HG03095 (cell line): ENCODE results near the gene CLDN7.

ENCODE experiments used
- ATAC-seq: cut with Tn5 transposase; IDR thresholded peaks from one replicate; pipeline ENCODE4 v1.9.1; 2021; ENCODE audit warnings: moderate library complexity; ENCODE audit not compliant: unreplicated experiment

Gene CLDN7

GRCh38 chr17:7221278-7222092 is 40.8 kb downstream of the CLDN7 start:
- ATAC-seq = no peak

DNA sequence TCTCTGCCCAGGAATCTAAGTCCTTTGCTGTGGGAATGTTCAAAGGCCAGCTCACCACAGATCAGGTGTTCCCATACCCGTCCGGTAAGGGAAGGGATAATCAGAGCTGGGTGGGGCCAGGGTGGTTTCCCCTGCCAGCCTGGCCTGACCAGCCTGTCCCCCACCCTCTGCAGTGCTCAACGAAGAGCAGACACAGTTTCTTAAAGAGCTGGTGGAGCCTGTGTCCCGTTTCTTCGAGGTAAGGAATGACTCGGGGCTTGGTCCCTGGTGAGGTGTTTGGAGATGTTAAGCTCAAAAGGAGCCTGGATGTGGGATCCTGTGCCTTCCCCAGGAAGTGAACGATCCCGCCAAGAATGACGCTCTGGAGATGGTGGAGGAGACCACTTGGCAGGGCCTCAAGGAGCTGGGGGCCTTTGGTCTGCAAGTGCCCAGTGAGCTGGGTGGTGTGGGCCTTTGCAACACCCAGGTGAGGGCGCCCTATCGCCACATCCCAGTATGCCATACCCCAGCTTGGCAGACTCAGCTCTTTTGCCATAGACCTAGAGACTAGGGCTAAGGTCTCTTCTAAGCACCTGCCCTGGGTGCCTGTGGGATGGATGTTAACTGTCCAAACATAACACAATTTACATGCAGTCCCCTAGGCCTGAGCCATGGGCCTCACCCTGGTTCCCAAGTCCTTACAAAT is 41.5 kb downstream of the CLDN7 start:
- no peak for ATAC-seq

- peak; percentile 51 for ATAC-seq
Observed at GRCh38 chr17:7219812-7220592, 42.3 kb downstream of the CLDN7 start, which contains the start of the genes ACADVL and DLG4. Gene ACADVL, plus strand, starts transcription at chr17:7219938. Its CDS starts 47 bp downstream, at chr17:7219985. Gene DLG4, minus strand, starts transcription at chr17:7219836.

DNA sequence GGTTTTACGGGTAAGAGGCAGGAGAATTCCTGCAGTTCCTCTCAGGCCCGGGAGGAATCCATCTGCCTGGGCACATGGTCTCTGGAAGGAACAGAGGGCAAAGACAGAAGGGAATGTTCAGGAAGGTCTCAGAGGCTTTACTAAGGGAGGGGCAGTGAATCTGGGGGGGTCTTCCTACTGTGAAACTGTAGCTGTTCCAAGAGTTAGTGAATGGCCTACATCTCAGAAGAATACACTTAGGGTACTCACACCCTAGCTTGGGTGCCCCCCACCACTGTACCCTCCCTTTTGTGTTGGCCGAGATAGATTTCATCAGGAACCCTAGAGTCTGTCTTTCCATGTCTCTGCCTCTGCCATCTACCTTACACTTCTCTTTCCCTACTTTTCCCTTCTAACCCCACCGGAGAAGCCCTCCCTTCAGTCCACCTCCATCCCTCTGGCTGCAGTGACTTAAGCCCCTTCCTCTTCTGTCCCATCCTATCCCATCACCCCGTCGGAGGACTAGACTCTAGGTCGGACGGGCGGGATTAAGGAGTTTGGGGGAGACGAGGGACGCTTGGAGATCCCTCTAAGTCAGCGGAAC is 43.0 kb downstream of the CLDN7 start:
- no peak for ATAC-seq

DNA sequence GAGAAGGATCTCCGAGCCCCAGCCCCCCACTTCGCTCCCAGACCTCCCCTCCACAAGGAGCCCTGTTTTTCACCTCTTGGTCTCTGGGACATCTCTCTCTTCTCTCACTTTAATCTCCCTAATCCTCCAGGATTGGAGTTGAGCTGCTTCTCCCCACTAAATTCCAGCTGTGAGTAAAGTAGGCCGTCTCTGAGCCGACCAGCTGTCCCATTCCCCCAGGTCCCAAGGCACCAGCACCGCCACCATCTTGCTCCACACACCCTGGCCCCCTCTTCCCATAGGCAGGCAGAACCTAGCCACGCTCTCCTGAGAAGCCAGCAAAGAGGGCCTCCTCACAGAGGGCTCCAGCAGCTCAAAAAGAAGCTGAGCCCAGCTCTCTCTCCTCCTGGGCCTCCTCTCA is 43.5 kb downstream of the CLDN7 start:
- ATAC-seq = no peak

DNA sequence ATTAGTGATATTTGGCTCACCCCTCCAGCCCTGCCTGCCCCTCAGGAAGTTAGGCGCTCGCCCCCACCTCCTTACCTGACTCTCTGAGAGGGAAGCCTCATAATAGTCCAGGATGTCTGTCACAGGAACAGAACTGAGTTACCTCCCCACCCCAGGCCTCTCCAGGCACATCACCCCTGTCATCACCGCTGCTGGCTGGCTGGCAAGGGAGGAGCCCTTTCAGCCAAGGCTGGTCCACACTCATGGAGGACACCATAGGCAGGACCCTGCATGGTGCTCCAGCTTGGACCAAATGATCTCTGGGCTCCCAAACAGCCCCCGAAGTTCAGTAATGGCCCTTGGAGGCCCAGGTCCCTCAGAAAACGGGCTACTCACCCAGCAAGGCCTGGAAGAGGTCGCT is 44.1 kb downstream of the CLDN7 start:
- ATAC-seq = no peak

DNA sequence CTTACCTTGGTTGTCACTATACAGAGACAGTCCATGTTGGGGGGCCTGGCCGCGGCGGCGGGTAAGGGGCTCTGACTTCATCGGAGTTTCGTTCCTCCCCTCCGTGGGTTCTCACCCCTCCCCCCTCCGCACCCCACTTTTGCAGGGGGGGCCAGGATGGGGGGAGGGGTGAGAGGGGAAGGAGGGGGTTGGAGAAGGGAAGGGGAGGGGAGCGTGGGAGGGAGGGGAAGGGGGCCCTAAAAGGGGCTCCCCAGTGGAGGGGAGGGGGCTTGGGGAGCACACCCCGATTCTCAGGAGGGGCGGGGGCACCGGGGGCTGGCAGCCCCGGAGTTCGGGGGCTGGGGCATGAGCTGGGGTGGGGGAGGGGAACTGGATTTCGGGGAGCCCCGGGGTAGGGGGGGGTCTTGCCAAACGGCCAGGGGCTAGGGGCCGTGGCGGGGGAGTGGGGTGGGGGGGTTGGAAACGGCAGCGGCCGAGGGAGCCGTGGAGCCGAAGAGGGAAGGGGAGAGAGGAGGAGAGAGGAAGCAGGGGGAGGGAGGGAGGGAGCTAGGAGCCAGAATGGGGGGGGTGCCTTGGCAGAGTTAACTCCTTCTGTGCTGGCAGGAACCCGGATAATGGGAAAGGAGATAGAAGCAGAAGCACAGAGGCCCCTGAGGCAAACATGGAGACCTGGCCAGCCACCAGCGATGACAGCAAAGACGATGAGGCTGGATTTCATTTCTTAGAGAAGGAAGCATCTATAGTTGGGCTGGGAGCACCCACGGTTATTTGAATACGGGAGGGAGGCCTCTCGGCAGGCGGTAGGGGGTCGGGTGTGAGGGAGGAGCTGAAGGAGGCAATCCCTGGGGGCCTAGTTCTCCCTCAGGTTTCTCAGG is 44.9 kb downstream of the CLDN7 start:
- ATAC-seq = no peak

DNA sequence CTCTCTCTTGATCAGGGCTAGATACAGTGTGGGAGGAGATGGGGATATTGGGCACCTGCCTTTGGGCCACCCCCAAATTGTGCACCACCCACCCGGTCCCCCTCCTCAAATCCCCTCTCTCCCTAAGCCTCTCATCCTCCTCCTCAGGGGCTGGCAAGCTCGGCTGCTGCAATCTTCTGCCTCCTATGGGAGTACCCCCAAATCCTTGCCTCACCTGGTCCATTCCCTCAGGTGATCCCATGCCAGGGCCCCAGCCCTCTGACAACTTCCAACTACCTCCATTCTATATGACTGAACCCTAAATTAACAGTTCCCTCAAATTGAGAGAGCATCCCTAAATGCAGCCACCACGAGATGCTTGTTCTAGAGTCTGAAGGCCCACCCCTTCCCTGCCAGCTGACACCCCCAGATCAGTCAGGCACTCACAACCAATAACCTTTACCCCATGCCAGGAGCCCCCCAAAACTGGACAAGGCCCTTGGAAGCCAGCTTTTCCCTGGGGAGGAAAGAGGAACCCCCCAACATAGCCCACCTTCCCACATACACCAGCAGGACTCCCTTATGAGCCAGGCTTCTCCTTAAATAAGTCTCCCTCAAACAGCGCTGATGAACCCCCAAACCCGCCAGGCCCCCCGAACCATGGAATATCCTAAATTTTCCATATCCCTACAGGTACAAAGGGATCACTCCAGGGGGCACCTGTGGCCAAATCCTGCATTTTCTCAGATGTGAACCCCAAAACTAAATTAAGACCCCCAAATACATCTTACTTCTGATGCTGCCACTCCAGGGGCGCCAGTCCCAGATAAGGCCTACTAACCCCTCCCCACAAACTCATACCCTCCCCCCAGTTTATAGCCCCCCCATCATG is 45.8 kb downstream of the CLDN7 start:
- no peak for ATAC-seq

DNA sequence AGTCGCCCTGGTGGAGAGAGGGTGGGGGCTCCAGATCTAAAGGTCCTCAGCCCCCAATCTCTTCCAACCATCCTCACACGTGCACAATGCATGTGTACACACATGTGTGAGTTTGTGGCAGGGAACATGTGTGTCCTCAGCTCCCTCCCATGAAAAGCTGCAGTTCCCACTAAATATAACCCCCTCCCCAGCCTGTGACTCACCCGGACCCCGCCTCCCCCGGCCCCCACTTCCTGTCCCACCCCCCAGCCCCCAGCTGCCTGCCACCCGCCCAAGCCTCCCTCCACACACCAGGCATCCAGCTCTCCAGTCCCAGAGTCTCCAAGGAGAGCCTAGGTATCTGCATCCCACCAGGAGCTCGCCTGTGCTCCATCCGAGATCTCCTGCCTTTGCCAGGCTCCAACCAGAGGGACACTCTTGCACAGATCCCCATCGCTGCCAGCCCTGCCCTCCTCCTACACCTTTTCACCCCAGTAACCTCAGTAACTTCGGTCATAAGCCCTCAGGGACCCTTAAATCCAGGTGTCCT is 46.6 kb downstream of the CLDN7 start:
- ATAC-seq = no peak

DNA sequence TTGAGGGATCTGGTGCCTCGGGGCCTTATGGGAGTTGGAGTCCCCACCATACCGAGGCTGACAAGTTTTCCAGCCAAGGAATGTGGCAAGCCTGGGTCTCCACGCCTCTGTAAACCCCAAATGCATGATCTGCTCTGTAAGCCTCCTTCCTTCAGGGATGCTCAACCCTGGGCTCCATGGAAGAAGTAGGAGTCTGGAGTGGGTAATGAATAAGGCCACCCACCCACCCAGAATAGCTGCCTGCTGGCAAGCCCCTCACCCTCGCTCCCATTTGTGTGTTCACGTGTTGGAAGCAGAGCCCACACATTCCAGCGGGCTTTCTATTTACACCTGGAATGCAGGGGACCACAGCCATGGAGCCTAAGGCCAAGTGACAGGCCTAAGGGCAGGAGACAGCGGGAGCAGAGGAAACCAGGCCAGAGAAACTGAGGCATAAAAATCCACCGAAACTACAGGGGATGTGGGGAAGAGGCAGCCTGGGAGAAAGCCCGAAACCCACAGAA is 47.1 kb downstream of the CLDN7 start:
- no peak for ATAC-seq

GRCh38 chr17:7214300-7215135 is 47.8 kb downstream of the CLDN7 start:
- ATAC-seq = peak; percentile 68

DNA sequence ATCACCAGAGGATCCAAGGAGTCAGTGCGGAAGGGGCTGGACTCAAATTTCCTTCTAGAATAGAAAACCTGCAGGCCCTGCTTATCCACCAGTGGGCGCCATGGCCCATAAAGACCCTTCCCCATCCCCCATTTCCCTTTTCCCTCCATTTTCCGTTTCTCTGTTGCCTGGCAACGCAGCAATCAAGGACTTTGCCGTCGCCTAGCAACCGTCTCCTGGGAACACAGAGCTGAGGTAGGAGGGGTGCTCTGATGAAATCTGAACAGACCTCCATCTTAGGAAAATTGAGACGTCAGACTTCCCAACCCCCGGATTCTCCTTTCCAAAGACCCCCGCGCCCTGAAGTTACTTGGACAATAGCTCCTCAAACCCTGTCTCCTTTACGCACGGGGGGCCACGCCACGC is 48.4 kb downstream of the CLDN7 start:
- no peak for ATAC-seq

DNA sequence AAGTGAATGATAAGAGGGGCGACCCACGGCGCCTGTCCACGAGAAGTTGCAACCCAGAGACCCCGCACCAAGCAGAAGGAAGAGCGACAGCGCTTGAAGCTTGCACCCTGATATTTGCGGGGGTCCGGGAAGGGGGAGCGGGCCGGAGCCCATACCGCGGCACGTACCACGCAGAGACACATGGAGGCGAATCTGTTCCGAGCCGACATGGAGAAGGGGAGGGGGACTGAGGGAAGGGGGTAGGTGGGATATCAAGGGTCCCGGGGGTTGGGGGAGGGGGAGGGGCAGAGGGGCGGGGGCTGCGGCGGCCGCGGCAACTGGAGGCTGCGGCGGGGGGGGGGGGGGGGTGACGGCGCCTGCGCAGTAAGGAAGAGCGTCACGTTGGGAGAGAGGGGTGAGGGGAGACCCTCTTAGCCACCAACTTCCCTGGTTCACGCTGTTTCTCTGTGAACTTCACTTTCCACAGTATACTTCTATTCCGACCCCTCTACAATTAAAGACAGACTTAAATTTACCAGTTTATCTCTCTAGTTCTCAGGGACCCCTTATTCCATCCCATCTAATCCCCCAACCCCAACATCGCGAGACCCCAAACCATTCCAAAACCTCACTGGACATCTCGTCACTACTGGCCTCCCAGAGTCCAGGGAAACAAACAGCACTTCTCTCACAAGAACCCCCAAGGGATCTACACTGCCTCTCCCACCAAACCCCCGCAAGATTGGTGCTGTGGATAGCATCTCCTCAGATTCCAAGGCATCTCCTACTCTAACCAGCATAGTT is 50.6 kb downstream of the CLDN7 start:
- ATAC-seq = no peak
